Spleen (tissue), 7 donors: Measurements from ENCODE around the gene MCF2L.

Source experiments
- CTCF ChIP-seq, 11 experiments: fragments of 200-600 bp in 7 of 11; fragments of 450-650 bp in 4 of 11; sonication (generic) in 4 of 11; IDR thresholded peaks in 8 of 11; conservative IDR thresholded peaks in 3 of 11; 1 replicate in 7 of 11; 2 replicates in 4 of 11; pipeline versions ENCODE4 v1.4.0 to v1.8.0; 2016 to 2021; ENCODE audit warnings: antibody characterized with exemption in 11 of 11, inconsistent platforms in 4 of 11, mild to moderate bottlenecking in 1 of 11
- POLR2A ChIP-seq, 3 donors: fragments of 450-650 bp; IDR thresholded peaks; one replicate each; pipeline ENCODE4 v1.5.1; 2017; ENCODE audit warnings: antibody characterized with exemption in 3 of 3, mild to moderate bottlenecking in 1 of 3
- POLR2AphosphoS5 ChIP-seq, 3 donors: sonication (generic); formaldehyde crosslinking; IDR thresholded peaks; one replicate each; pipeline ENCODE4 v1.5.1; 2017; ENCODE audit warnings: antibody characterized with exemption in 3 of 3
- donor health status: DM: no; HTN: no; CAD: no; lungs with moderate emphysema.
- donor health status: DM: no; HTN: no; CAD: no.
- donor health status: DM: no; HTN: no; CAD: no.

GRCh38 chr13:113088691-113089020, 119.6 kb downstream of the MCF2L start:
- TF ChIP-seq CTCF (IDR thresholded peaks at IDR 0.05 in 8 of 11, conservative IDR thresholded peaks at IDR 0.05 in 3 of 11) (no peak), POLR2A (IDR thresholded peaks at IDR 0.05) (no peak), POLR2AphosphoS5 (IDR thresholded peaks at IDR 0.05) (no peak)
